Tibial nerve (tissue), 4 donors: ENCODE data around the gene MAN1A1. TPM values are rescaled to one million over a fixed set of nuclear protein-coding genes. Genes with fewer than 3 reads are reported as not detected.

Source experiments
- DNase-seq, 2 donors: peaks; one replicate each; pipeline ENCODE4 v3.0.0-alpha.2; 2019; ENCODE audit warnings: low spot score in 2 of 2
- H3K27ac ChIP-seq, 4 donors: fragments of 200-600 bp; sonication (generic) in 3 of 4; one replicate each; pipeline ENCODE4 v1.5.1; 2017 to 2019; ENCODE audit warnings: mild to moderate bottlenecking in 1 of 4
- H3K27me3 ChIP-seq, 2 donors: fragments of 200-600 bp; sonication (generic) in 1 of 2; one replicate each; pipeline versions ENCODE4 v1.5.1 to v1.6.0; 2017 to 2019
- H3K36me3 ChIP-seq, 3 donors: fragments of 200-600 bp; sonication (generic); one replicate each; pipeline ENCODE4 v1.5.1; 2018 to 2019
- H3K4me1 ChIP-seq, 4 donors: fragments of 200-600 bp; sonication (generic) in 3 of 4; one replicate each; pipeline ENCODE4 v1.5.1; 2017 to 2019
- H3K4me3 ChIP-seq, 4 donors: fragments of 200-600 bp; sonication (generic) in 3 of 4; one replicate each; pipeline ENCODE4 v1.5.1; 2017 to 2019; ENCODE audit warnings: mild to moderate bottlenecking in 1 of 4, moderate library complexity in 1 of 4
- H3K9me3 ChIP-seq, 4 donors: fragments of 200-600 bp; sonication (generic) in 3 of 4; one replicate each; pipeline ENCODE4 v1.5.1; 2017 to 2019
- EP300 ChIP-seq, 2 donors: sonication (generic); formaldehyde crosslinking; IDR thresholded peaks; one replicate each; pipeline ENCODE4 v1.6.1; 2017; ENCODE audit warnings: antibody characterized with exemption in 2 of 2, mild to moderate bottlenecking in 1 of 2
- POLR2A ChIP-seq, 2 donors: fragments of 450-650 bp; IDR thresholded peaks; one replicate each; pipeline ENCODE4 v1.6.1; 2017; ENCODE audit warnings: antibody characterized with exemption in 2 of 2, mild to moderate bottlenecking in 2 of 2, moderate library complexity in 2 of 2
- WGBS, 2 donors: methylation state at CpG; one replicate each; pipeline ENCODE4 v1.1.5; 2018; 5-methylcytosine and 5-hydroxymethylcytosine counted together
- total RNA-seq, 4 donors: library from RNA; depleted of rRNA; stranded (reverse); fragments of >200 nt; gene quantifications; one replicate each; pipeline ENCODE4 v1.1.0, GENCODE V29; 2016
- TF ChIP-seq, protein P1 (sequence below), 5 experiments: fragments of 200-600 bp in 3 of 5; fragments of 450-650 bp in 2 of 5; sonication (generic) in 3 of 5; IDR thresholded peaks; one replicate each; pipeline ENCODE4 v1.5.1; 2016 to 2019; ENCODE audit warnings: antibody characterized with exemption in 5 of 5, mild to moderate bottlenecking in 3 of 5, moderate library complexity in 2 of 5

The MAN1A1 gene
- total RNA-seq, 4 donors from 2014 or later = 118 to 287 (median 154) TPM

DNA sequence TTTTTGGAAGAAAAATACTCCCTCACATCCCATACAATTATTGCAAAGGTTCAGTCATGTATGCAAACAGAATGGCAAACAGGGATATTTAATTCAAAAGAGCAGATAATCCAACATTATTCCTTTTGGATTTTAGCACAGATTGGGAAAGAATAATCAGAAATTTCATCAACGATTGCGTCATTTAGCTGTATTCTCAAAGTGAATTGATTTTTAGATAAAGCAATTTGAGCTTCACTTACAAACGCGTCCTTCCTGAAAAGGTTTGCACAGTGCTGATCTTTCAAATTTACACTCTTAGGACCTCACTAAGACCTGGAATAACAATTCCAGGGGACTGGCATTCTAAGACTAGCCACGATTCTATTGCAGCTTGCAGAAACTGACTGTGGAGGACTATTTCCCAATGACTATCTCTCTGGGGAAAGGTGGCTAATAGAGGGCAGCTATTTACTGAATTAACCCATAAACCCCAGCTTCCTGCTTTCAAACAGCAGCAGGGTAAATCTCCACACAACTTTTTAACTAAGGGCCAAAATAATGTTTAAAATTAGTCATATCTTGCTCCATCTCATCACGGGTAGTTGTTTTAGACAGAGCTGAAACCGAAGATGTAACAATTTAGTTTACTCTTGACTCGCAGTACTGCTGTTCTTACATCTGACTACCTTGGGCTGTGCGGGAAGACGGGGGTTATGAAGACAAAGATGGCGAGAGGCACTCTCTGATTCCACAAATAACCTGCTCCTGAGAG lies 139.9 kb downstream of the MAN1A1 start:
- Histone ChIP-seq H3K4me3 (no peak overlapping the region), H3K36me3 (peaks cover 0 to 1% (median 0%) of the 10 kb centered on the region in 3 donors), H3K27ac (no peak overlapping the region), H3K27me3 (no peaks in the 10 kb centered on the region), H3K9me3 (no peaks in the 10 kb centered on the region), H3K4me1 (peaks cover 0 to 29% (median 0%) of the 10 kb centered on the region in 4 donors)
- 62 to 73% methylated on average over 11 of the region's 11 CpGs for WGBS, 2 donors
- TF ChIP-seq EP300 (IDR thresholded peaks at IDR 0.05) = no peak
- TF ChIP-seq POLR2A (IDR thresholded peaks at IDR 0.05) = no peak
- TF ChIP-seq, protein P1, sequence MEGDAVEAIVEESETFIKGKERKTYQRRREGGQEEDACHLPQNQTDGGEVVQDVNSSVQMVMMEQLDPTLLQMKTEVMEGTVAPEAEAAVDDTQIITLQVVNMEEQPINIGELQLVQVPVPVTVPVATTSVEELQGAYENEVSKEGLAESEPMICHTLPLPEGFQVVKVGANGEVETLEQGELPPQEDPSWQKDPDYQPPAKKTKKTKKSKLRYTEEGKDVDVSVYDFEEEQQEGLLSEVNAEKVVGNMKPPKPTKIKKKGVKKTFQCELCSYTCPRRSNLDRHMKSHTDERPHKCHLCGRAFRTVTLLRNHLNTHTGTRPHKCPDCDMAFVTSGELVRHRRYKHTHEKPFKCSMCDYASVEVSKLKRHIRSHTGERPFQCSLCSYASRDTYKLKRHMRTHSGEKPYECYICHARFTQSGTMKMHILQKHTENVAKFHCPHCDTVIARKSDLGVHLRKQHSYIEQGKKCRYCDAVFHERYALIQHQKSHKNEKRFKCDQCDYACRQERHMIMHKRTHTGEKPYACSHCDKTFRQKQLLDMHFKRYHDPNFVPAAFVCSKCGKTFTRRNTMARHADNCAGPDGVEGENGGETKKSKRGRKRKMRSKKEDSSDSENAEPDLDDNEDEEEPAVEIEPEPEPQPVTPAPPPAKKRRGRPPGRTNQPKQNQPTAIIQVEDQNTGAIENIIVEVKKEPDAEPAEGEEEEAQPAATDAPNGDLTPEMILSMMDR (IDR thresholded peaks at IDR 0.05) = no peak
- DNase-seq = no peak

DNA sequence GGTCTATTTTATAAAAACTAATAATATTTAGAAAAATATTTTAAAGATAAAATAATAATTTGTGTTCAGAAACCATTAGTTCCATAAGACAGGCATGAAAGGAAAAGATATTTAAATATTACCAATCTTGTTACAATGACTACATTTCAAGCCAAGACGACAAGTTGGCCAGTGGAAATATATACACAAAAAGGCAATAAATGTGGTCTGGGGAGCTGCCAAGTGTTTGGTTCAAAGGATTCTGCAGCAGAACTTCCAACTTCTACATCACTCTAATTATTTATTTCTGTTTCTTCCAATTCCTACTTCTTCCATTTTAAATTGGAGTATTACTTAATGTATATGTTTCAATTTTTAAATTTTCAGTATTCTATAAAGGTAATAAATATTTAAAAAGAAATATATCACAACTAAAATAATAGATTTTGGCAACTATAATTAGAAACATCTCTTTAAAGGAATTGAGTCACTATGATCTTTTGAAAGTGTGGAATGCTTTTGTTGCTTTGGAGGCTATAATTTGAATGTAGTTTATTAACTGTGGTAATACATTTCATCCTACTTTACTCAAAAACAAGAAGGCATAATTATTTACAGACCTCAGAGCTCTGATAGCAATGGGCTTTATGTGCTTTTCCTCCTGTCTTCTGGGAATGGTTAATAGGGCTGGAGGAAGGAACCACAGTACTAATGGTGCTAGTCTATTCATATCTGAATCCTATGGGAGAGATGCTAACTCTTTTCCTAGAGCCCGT lies 141.4 kb downstream of the MAN1A1 start:
- H3K36me3 ChIP-seq = peaks cover 0 to 16% (median 0%) of the 10 kb centered on the region in 3 donors
- no peak overlapping the region for H3K27ac ChIP-seq
- peaks cover 0 to 29% (median 0%) of the 10 kb centered on the region in 4 donors for H3K4me1 ChIP-seq
- TF ChIP-seq POLR2A (IDR thresholded peaks at IDR 0.05) = no peak
- no peak for TF ChIP-seq EP300 (IDR thresholded peaks at IDR 0.05)
- TF ChIP-seq, protein P1 (IDR thresholded peaks at IDR 0.05) = no peak
- no peaks in the 10 kb centered on the region for H3K27me3 ChIP-seq
- 44% methylated on average over 2 of the region's 2 CpGs for WGBS, 2 donors
- DNase-seq = no peak
- H3K9me3 ChIP-seq = no peaks in the 10 kb centered on the region
- no peak overlapping the region for H3K4me3 ChIP-seq

DNA sequence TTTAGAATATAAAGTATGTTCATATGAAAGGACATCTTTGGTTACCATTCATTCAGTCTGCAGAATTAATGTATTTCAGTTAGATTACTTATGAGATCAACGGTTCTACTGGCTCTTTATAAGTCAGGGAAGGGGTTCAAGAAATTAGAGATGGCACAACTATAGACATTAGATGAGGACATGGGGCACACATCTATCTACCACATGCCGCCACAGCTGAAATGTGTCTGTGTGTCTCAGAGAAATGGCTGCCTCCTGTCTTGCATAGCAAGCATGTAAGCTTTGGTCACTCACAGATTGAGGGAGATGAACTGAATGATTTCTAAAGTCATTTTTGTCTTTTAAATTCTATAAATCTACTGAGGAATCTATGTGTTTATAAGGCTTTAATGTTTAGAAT lies 142.2 kb downstream of the MAN1A1 start:
- no peak overlapping the region for H3K27ac ChIP-seq
- DNase-seq = no peak
- peaks cover 0 to 24% (median 0%) of the 10 kb centered on the region in 3 donors for H3K36me3 ChIP-seq
- no peak overlapping the region for H3K4me3 ChIP-seq
- WGBS, 2 donors = 91 to 92% methylated on average over 2 of the region's 2 CpGs
- H3K27me3 ChIP-seq = no peaks in the 10 kb centered on the region
- peaks cover 0 to 29% (median 0%) of the 10 kb centered on the region in 4 donors for H3K4me1 ChIP-seq
- TF ChIP-seq, protein P1 (IDR thresholded peaks at IDR 0.05) = no peak
- TF ChIP-seq POLR2A (IDR thresholded peaks at IDR 0.05) (no peak), EP300 (IDR thresholded peaks at IDR 0.05) (no peak)
- no peaks in the 10 kb centered on the region for H3K9me3 ChIP-seq

DNA sequence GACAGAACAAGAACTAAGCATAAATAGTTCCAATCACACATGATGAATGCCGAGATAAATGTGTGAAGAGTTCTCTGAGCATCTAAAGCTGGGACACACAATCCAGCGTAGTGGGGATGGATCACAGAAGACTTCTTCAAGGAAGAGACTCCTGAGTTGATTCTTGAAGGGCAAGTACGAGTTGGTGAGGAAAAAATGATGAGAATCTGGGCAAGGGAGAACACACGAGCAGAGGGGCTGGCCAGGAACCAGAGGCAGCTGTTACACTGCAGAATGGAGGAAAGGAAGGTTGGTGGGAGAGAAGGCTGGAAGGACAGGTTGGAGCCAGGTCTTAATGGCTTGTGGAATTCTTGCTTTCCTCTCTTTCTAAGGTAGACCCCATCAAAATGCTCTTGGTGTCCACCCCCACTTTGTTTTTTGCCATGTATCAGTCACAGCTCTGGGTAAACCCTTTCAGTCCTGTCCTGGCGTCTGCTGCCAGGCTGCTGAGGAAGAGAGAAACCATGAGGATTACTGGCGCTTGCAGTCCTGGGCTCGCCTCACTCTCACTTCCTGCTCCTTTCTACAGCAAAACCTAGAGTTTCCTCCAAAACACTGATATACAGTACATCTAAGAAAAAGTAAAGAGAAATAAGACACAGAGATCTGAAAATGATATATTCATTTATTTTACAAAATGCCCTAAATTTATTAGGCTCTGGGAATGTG lies 143.5 kb downstream of the MAN1A1 start:
- WGBS, 2 donors = 81 to 84% methylated on average over 7 of the region's 7 CpGs
- Histone ChIP-seq H3K27ac (no peak overlapping the region), H3K4me3 (no peak overlapping the region), H3K4me1 (peaks cover 0 to 29% (median 0%) of the 10 kb centered on the region in 4 donors), H3K27me3 (no peaks in the 10 kb centered on the region), H3K9me3 (no peaks in the 10 kb centered on the region), H3K36me3 (peaks cover 0 to 31% (median 0%) of the 10 kb centered on the region in 3 donors)
- TF ChIP-seq POLR2A (IDR thresholded peaks at IDR 0.05) (no peak), EP300 (IDR thresholded peaks at IDR 0.05) (no peak)
- TF ChIP-seq, protein P1 (IDR thresholded peaks at IDR 0.05) = no peak
- DNase-seq = no peak
